ENCODE results near the gene KIFC1. TPM values are rescaled to one million over a fixed set of nuclear protein-coding genes. Genes with fewer than 3 reads are reported as not detected.

KIFC1 gene
- total and polyA plus RNA-seq, 9 of the 15 experiments (the other 6 are each of a cell fraction or from before 2014, with no cell fraction given) = 1.3 to 95.2 (median 76.9) TPM

- TF ChIP-seq BDP1 (IDR thresholded peaks at IDR 0.05; ENCODE audit: insufficient read depth, insufficient read length) = no peak
- TF ChIP-seq KDM4B (IDR thresholded peaks at IDR 0.05; ENCODE audit: borderline replicate concordance in 2 of 2, low read depth in 1 of 2) = 0 out of 4 replicates have a peak, but pooled peaks of 1 of the 2 experiments have one; percentile 37
- no peak for TF ChIP-seq ZFP30 (CRISPR knock-in tag; IDR thresholded peaks at IDR 0.05; ENCODE audit: borderline replicate concordance)
- no peak for TF ChIP-seq ETS1 (conservative IDR thresholded peaks at IDR 0.05; ENCODE audit: control insufficient read depth, low read depth, low read length)
- no peak for TF ChIP-seq C11orf30 (IDR thresholded peaks at IDR 0.05; ENCODE audit: low read depth)
- peak; percentile 41; the same call in 1 of the 2 replicates for TF ChIP-seq EP400 (IDR thresholded peaks at IDR 0.05)
- TF ChIP-seq ZNF785 (CRISPR knock-in tag; IDR thresholded peaks at IDR 0.05) = no peak
- TF ChIP-seq ZBTB8A (IDR thresholded peaks at IDR 0.05; ENCODE audit: partially characterized antibody) = no peak
- no peak for TF ChIP-seq SRSF7 (optimal IDR thresholded peaks at IDR 0.05; ENCODE audit: low read depth, low read length)
- no peak for TF ChIP-seq KDM2B (CRISPR knock-in tag; IDR thresholded peaks at IDR 0.05)
- peak; percentile 64 for TF ChIP-seq DACH1 (IDR thresholded peaks at IDR 0.05; ENCODE audit: partially characterized antibody)
- TF ChIP-seq NFATC3 (IDR thresholded peaks at IDR 0.05) = no peak
- no peak for TF ChIP-seq XRCC5 (IDR thresholded peaks at IDR 0.05; ENCODE audit: low read depth, low read length)
- no peak for TF ChIP-seq ZNF436 (CRISPR knock-in tag; IDR thresholded peaks at IDR 0.05)
- TF ChIP-seq, protein P1, sequence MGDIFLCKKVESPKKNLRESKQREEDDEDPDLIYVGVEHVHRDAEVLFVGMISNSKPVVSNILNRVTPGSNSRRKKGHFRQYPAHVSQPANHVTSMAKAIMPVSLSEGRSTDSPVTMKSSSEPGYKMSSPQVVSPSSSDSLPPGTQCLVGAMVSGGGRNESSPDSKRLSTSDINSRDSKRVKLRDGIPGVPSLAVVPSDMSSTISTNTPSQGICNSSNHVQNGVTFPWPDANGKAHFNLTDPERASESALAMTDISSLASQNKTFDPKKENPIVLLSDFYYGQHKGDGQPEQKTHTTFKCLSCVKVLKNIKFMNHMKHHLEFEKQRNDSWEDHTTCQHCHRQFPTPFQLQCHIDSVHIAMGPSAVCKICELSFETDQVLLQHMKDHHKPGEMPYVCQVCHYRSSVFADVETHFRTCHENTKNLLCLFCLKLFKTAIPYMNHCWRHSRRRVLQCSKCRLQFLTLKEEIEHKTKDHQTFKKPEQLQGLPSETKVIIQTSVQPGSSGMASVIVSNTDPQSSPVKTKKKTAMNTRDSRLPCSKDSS (IDR thresholded peaks at IDR 0.05; ENCODE audit: low read depth, partially characterized antibody) = no peak
- TF ChIP-seq, protein P2, sequence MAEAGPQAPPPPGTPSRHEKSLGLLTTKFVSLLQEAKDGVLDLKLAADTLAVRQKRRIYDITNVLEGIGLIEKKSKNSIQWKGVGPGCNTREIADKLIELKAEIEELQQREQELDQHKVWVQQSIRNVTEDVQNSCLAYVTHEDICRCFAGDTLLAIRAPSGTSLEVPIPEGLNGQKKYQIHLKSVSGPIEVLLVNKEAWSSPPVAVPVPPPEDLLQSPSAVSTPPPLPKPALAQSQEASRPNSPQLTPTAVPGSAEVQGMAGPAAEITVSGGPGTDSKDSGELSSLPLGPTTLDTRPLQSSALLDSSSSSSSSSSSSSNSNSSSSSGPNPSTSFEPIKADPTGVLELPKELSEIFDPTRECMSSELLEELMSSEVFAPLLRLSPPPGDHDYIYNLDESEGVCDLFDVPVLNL (CRISPR knock-in tag; IDR thresholded peaks at IDR 0.05; ENCODE audit: low read depth) = no peak
- TF ChIP-seq TOE1 (IDR thresholded peaks at IDR 0.05; ENCODE audit: borderline replicate concordance) = 0 out of 2 replicates have a peak, but pooled peaks have one; percentile 41
- no peak for TF ChIP-seq TOE1 (CRISPR knock-in tag; IDR thresholded peaks at IDR 0.05; ENCODE audit: borderline replicate concordance, low read depth)
- TF ChIP-seq ELF4 (CRISPR knock-in tag; IDR thresholded peaks at IDR 0.05) = no peak
- no peak for TF ChIP-seq PRMT5 (CRISPR knock-in tag; IDR thresholded peaks at IDR 0.05)
- TF ChIP-seq ZFP1 (CRISPR knock-in tag; IDR thresholded peaks at IDR 0.05) = no peak
- TF ChIP-seq ZNF445 (CRISPR knock-in tag; IDR thresholded peaks at IDR 0.05; ENCODE audit: low read depth) = no peak
- TF ChIP-seq, protein P3, sequence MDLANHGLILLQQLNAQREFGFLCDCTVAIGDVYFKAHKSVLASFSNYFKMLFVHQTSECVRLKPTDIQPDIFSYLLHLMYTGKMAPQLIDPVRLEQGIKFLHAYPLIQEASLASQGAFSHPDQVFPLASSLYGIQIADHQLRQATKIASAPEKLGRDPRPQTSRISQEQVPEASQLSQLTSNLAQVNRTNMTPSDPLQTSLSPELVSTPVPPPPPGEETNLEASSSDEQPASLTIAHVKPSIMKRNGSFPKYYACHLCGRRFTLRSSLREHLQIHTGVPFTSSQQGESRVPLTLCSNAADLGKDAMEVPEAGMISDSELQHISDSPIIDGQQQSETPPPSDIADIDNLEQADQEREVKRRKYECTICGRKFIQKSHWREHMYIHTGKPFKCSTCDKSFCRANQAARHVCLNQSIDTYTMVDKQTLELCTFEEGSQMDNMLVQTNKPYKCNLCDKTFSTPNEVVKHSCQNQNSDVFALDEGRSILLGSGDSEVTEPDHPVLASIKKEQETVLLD (IDR thresholded peaks at IDR 0.05) = peak; percentile 59; the same call in 1 of the 2 replicates
Observed at GRCh38 chr6:33344701-33345697, 46.6 kb upstream of the KIFC1 start (continued).
